NT2/D1 (cell line): ENCODE data around the gene UBE2K.

ENCODE experiments used
- SUZ12 ChIP-seq: IDR thresholded peaks from 2 replicates; pipeline ENCODE4 v1.6.1; 2011; ENCODE audit not compliant: insufficient read length, insufficient read depth; ENCODE audit errors: extremely low read depth
- YY1 ChIP-seq: IDR thresholded peaks from 2 replicates; pipeline ENCODE4 v1.6.1; 2011; ENCODE audit not compliant: insufficient read length, insufficient read depth
- ZNF274 ChIP-seq: IDR thresholded peaks from 2 replicates; pipeline ENCODE4 v1.6.1; 2011; ENCODE audit warnings: mild to moderate bottlenecking, low read depth, low read length

DNA sequence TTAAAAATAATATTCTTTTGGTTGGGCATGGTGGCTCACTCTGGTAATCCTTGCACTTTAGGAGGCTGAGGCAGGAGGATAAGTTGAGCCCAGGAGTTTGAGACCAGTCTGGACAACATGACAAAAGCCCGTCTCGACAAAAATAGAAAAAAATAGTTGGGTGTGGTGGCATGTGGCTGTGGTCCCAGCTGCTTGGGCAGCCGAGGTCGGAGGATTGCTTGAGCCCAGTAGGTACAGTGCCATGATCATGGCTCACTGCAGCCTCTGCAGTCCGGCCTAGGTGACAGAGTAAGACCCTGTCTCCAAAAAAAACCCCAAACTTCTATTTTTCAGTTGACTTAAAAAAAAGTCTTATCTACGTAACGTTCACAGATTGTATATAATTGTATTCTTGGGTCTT, 23.9 kb downstream of the UBE2K start:
- TF ChIP-seq YY1 (no peak), ZNF274 (no peak), SUZ12 (no peak)
